HG03558 (cell line): ENCODE results near the gene LINC01488.

Experiments used
- ATAC-seq: cut with Tn5 transposase; IDR thresholded peaks from one replicate; pipeline ENCODE4 v1.9.1; 2021; ENCODE audit warnings: moderate number of reproducible peaks; ENCODE audit not compliant: unreplicated experiment; ENCODE audit errors: extremely low read depth

The LINC01488 gene

GRCh38 chr11:69462106-69462951, 19.1 kb upstream of the LINC01488 start:
- ATAC-seq = no peak

GRCh38 chr11:69463181-69463994, 18.1 kb upstream of the LINC01488 start:
- ATAC-seq = no peak

- no peak for ATAC-seq
These were observed 17.2 kb upstream of the LINC01488 start for GRCh38 chr11:69463995-69464960.

- ATAC-seq = no peak
These were observed 16.0 kb upstream of the LINC01488 start for GRCh38 chr11:69465236-69466000.

DNA sequence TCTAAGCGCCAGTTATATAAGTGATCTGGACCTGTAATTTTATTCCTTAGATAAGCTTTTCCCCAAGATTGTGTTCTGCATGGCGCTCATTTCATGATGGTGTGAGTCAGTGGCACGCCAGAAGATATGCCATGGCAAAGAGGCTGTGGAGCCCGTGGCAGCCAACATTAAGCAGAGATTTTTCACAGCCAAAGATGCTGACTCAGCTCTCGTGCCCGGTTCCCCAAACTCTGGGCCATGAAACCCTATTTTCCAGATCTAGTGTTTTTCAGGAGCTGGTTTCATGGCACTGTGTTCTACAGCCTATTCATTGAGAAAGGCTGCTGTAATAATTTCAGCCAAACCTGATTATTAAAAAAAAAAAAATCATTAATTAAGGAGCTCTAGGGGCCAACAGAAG, 15.4 kb upstream of the LINC01488 start:
- ATAC-seq = no peak

DNA sequence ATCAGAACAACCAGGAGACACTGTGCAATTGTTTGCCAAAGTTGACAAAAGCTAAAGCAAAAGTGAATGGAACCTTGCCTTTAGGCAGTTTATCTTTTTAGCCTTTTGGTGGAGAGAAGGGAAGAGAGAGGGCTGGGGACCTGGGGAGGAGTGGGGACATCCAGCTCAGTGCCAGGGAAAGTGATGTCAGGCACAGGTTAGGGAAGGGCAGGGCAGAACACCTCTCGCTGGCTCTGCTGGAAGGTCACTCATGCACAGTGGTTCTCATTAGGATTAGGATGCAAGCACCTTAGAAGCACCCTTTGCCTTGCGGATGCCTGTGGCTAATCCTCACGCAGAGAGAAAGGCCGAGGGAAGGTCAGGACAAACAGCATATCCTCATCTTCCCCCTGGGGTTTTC, 14.3 kb upstream of the LINC01488 start:
- no peak for ATAC-seq

DNA sequence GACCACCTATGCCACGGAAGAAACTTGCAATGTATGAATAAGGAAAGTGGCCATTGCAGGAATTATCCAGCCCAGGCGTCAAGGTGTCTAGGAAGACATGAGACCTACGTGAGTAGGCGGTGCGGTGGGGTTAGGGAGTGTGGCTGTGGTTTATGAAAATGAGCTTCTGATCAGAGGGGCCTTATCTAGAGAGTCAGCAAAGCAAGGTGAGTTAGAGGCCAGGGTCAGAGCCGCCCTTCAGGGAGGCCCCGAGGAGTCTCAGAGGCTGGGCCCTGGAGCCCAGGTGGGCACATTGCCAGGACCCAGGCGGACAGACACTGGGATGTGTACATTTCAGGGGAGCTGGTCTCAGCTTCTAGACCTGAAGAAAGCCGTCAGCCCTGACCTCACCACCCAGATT, 13.8 kb upstream of the LINC01488 start:
- ATAC-seq = no peak

GRCh38 chr11:69468221-69468620, 13.2 kb upstream of the LINC01488 start:
- ATAC-seq = no peak

DNA sequence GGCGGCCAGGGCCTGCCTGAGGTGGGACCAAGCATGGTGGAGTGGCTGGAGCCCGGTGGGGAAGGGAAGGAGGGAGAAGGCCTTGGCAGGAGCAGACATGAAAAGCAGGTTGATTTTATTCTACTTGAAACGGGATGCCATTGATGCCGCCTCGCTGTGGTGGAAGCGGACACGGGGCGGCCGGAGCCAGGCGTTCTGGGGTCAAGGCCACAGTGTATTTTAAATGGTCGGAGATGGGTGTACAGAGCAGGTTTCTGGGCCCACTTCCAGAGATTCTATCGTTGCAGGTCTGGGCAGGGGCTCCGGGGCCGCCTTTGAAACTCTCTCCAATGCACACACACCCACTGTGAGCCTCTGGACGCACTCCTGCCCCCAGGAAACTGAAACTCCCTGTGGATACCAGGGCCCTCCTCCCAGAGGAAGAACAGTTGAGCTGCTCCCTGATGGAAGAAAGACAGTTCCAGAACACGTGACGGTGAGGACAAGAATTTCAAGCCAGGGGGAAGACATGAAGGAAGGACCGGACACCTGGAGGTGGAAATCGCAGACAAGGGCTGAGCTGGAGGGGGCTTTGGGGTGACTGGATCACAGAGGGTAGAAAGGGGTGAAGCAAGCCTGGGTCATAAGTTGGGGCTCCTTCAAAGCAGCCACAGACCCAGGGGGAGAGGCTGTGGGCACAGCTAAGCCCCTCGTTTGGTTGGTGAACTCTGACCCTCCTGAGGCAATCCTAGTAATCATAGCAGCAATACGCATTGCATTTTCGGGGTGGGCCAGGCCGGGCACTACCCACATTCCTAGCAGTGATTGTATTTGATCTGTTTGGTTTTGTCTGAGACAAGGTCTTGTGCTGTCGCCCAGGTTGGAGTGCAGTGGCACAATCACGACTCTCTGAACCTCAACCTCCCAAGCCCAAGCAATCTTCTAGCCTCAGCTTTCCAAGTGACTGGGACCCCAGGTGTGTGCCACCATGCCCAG, 12.3 kb upstream of the LINC01488 start:
- ATAC-seq = no peak

- no peak for ATAC-seq
These were observed 11.2 kb upstream of the LINC01488 start for GRCh38 chr11:69470301-69470700.

- ATAC-seq = no peak
These were observed 10.4 kb upstream of the LINC01488 start for GRCh38 chr11:69470793-69471728.

DNA sequence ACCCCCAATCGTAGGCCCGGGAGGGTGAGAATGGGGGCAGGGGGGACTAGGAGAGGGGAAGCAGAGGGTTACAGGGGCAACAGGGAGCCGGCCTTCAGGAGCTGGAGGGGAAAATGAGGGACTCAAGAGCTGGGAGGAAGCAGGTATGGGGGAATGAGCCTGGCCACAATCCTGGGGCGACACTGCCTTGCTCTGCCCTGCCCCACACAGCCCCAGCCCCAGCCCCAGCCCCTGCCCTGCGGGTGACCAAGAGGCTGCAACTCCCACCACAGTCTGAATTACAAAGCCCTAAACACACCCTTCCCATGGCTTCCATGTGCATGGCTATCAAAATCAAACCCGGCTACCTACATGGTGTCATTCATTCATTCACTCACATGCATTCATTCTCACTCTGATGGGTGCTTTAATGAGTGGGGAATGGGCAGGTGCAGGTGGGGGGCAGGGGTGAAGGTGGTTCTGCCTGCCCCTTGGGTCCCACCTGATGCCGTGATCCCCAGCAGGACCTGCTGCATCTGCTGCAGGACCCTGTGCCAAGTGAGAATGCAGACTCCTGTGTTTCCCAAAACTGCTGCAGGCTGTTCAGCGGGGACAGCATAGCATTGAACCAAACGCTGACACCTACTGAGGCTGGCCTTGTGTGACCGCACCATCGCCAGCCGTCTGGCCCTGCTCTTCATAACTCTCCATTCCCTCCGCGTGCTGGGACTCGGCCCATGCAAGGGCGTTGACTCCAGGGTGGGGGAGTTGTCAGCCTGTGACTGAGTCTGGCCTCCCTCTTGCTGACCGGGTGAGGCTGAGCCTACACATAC, 9.5 kb upstream of the LINC01488 start:
- no peak for ATAC-seq

GRCh38 chr11:69472541-69473275, 8.8 kb upstream of the LINC01488 start:
- ATAC-seq = no peak

GRCh38 chr11:69473276-69473845, 8.1 kb upstream of the LINC01488 start:
- ATAC-seq = no peak

GRCh38 chr11:69474736-69475135, 6.7 kb upstream of the LINC01488 start:
- no peak for ATAC-seq
